Adipocyte (in vitro differentiated cells): Measurements from ENCODE around the gene MYL6.
"Not testable (repeated sequence)": the region's sequence is repeated elsewhere in the genome, so short reads cannot be mapped to it uniquely, and the experiment has no call there.

Experiments
- DNase-seq: peaks from one replicate; pipeline ENCODE4 v3.0.0-alpha.2; 2015; ENCODE audit warnings: low read depth
- H3K27me3 ChIP-seq: replicated peaks from 2 replicates; pipeline ENCODE4 v1.7.0; 2013; ENCODE audit warnings: mild to moderate bottlenecking, low read length, moderate library complexity; ENCODE audit not compliant: control insufficient read depth, insufficient read depth
- H3K36me3 ChIP-seq: 2 replicates; pipeline ENCODE4 v1.7.0; 2013; ENCODE audit warnings: low read length, mild to moderate bottlenecking, moderate library complexity; ENCODE audit not compliant: control insufficient read depth, insufficient read depth, severe bottlenecking
- H3K4me1 ChIP-seq: 2 replicates; pipeline ENCODE4 v1.7.0; 2013; ENCODE audit warnings: mild to moderate bottlenecking, low read length, moderate library complexity; ENCODE audit not compliant: control insufficient read depth, insufficient read depth
- H3K4me3 ChIP-seq: 2 replicates; pipeline ENCODE4 v1.7.0; 2013; ENCODE audit warnings: mild to moderate bottlenecking, low read length, moderate library complexity
- H3K9ac ChIP-seq: 2 replicates; pipeline ENCODE4 v1.7.0; 2013; ENCODE audit warnings: mild to moderate bottlenecking, low read length, moderate library complexity
- H3K9me3 ChIP-seq: 2 replicates; pipeline ENCODE4 v1.7.0; 2013; ENCODE audit warnings: mild to moderate bottlenecking, low read length, moderate library complexity; ENCODE audit not compliant: control insufficient read depth

Gene MYL6

DNA sequence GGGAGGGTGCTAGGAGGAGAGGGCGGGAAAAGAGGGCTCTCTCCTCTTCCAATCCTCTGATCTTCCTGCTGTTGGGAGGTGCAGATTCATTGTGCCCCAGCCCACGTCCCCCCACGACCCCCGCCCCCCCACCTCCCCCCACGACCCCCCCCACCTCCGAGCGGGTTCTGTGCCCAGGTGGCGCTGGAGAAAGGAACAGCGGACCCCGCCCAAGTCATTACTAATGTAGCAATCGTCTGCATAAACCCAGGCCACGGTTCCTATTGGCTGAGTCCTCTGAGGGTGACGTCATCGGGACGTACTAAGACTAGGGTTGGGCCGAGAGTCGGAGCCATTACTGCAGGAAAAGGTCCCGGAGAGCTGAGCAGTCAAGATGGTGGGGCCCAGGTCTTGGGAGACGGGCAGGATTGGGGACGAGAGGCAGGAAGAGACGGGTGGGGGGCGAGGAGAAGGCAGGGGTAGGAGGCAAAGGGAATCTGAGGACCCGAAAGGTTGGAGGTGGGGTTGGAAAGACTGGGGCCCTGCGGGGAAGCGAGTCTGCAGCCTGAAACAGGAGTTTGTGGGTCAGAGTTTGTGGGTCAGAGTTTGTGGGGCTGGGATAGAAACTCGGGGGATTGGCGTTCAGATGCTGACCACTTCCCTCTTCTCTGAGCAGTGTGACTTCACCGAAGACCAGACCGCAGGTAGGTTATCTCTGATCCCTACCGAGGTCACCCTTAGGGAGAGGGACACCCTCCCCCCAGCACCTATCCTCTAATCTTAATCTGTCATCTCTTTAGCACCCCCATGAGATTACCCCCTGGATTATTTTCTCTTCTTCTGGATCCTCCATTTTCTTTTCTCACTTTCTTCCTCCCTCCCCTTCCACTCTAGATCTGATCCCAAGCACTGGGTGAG lies at the start of gene MYL6:
MYL6 (plus strand) TSS at position 331 of the 897 bp plus-strand sequence; CDS start at position 374, 43 bp downstream.
- DNase-seq, result peak; percentile 99
- peak within 1 kb of the TSS; percentile 98 for H3K4me3 ChIP-seq
- peaks cover 40% of the 10 kb centered on the region for H3K36me3 ChIP-seq
- no peaks in the 10 kb centered on the region for H3K9me3 ChIP-seq
- H3K27me3 ChIP-seq, result no peaks in the 10 kb centered on the region
- peaks cover 33% of the 10 kb centered on the region for H3K4me1 ChIP-seq
- H3K9ac ChIP-seq, result peak within 1 kb of the TSS; percentile 100

DNA sequence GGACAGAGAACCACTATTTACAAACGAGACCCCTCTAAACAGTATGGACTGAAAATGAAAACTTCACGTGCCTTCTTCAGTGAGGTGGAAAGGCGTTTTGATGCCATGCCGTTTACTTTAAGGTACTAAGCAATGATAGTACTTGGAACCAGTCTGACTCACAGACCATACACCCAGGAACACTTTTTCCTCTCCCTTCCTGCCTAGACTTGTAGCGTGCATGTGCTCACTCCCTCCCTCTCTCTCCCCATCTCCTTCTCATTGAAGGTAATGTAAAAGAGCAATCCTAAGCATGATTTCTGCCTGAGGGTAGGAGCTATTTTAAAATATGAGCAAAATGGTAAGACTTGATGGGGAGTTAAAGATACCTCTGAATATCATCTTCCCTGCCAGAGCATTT lies 47.6 kb upstream of the MYL6 start:
- DNase-seq, result no peak
- Histone ChIP-seq H3K4me1 (peaks cover 12% of the 10 kb centered on the region), H3K27me3 (no peaks in the 10 kb centered on the region), H3K36me3 (peaks cover 72% of the 10 kb centered on the region), H3K9ac (no peak overlapping the region), H3K9me3 (no peaks in the 10 kb centered on the region), H3K4me3 (no peak overlapping the region)

DNA sequence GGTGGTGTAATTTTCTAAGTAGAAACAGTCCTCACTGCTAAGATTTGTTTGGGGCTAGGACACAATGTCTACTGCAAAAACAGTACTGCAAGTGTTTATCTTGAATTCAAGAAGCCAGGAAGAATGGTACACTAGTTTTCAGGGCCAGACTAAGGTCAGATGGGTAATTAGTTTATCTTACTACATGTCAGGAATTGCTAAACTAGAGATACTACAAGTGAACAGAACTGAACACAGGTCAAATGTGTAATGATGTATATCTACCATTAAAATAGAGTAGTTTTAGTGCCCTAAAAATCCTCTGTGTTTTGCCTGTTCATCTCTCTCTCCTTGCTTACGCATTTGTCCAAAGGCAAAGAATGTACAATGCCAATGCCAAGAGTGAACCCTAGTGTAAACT lies 44.1 kb upstream of the MYL6 start:
- H3K27me3 ChIP-seq, result no peaks in the 10 kb centered on the region
- H3K36me3 ChIP-seq, result peaks cover 51% of the 10 kb centered on the region
- no peak for DNase-seq
- no peaks in the 10 kb centered on the region for H3K9me3 ChIP-seq
- no peak overlapping the region for H3K4me3 ChIP-seq
- H3K4me1 ChIP-seq, result peaks cover 9% of the 10 kb centered on the region
- H3K9ac ChIP-seq, result no peak overlapping the region

DNA sequence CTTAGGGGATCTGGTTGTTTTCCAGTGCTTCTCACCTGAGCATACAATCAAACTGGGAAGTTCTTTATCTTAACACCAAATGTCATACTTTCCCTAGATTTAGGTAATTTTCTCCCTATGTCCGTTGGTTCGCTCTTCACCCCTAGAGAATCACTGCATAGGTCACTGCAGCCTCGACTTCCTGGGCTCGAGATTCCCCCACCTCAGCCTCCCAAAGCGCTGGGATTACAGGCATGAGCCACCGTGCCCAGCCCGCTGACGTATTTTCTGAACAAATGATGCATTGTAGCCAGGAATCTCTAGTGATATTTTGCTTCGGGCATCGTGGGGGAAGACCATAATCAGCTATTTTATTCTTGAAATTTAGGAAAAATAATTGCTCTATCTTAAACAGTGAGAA lies 42.8 kb upstream of the MYL6 start:
- Histone ChIP-seq H3K27me3 (no peaks in the 10 kb centered on the region), H3K9ac (peak overlapping the region; percentile 97), H3K36me3 (peaks cover 41% of the 10 kb centered on the region), H3K4me1 (peaks cover 21% of the 10 kb centered on the region), H3K9me3 (no peaks in the 10 kb centered on the region), H3K4me3 (peak overlapping the region; percentile 94)
- DNase-seq, result peak; percentile 57

DNA sequence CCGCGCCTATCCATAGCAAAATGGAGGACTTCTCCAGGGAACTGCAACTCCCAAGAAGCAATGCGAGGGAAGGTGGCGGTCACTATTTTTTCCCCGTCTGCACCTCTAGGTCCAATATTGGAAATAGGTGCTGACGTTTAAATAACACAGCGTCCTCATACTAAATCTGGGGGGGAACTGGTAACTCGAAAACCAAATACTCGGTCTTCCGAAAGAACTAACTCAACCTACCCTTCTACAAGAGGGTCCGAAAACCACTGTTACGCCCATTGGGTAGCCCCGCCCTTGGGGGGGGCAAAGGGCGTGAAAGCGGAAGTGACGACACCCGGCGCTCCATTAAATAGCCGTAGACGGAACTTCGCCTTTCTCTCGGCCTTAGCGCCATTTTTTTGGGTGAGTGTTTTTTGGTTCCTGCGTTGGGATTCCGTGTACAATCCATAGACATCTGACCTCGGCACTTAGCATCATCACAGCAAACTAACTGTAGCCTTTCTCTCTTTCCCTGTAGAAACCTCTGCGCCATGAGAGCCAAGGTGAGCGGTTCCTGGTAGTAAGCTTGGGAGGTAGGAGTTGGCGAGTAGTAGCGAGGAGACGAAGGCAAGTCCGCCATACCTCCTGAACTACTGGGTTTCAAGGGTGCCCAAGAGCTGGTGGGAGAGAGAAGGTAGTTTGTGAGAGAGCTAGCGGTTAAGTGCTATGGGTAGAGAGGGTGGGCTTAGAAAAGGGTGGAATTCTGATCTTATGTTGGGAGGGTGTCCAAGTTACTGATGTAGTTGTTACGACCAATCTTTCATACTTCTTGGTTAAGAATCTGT lies 41.7 kb upstream of the MYL6 start, which contains the start of gene RPL41:
RPL41 (plus strand) TSS at position 367 of the 815 bp plus-strand sequence.
- Histone ChIP-seq H3K4me3 (peak within 1 kb of the TSS; percentile 94), H3K9ac (peak within 1 kb of the TSS; percentile 97), H3K4me1 (peaks cover 21% of the 10 kb centered on the region), H3K9me3 (no peaks in the 10 kb centered on the region), H3K27me3 (no peaks in the 10 kb centered on the region), H3K36me3 (peaks cover 41% of the 10 kb centered on the region)
- DNase-seq, result peak; percentile 98

DNA sequence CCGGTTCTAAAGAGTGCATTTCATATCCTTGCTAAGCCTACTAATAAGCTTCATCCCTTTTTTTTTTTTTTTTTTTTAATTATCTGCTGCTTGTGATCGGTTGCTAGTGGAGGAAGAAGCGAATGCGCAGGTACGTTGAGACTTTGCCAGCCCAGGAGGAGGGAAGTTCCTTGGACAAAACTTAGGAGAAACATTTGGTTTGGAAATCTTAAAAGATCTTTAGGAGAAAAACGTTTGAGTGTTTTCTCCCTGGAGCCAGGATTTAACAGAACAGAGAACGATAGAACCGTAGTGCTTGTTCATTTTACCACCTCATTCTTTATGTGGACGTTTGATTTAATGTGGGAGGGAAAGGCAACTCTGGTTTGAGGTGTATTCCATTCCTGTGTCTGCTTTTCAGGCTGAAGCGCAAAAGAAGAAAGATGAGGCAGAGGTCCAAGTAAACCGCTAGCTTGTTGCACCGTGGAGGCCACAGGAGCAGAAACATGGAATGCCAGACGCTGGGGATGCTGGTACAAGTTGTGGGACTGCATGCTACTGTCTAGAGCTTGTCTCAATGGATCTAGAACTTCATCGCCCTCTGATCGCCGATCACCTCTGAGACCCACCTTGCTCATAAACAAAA lies 41.0 kb upstream of the MYL6 start:
- Histone ChIP-seq H3K9ac (peak overlapping the region; percentile 97), H3K4me1 (peaks cover 21% of the 10 kb centered on the region), H3K4me3 (peak overlapping the region; percentile 94), H3K36me3 (peaks cover 38% of the 10 kb centered on the region)
- DNase-seq, H3K9me3 ChIP-seq, H3K27me3 ChIP-seq: not testable (repeated sequence)

DNA sequence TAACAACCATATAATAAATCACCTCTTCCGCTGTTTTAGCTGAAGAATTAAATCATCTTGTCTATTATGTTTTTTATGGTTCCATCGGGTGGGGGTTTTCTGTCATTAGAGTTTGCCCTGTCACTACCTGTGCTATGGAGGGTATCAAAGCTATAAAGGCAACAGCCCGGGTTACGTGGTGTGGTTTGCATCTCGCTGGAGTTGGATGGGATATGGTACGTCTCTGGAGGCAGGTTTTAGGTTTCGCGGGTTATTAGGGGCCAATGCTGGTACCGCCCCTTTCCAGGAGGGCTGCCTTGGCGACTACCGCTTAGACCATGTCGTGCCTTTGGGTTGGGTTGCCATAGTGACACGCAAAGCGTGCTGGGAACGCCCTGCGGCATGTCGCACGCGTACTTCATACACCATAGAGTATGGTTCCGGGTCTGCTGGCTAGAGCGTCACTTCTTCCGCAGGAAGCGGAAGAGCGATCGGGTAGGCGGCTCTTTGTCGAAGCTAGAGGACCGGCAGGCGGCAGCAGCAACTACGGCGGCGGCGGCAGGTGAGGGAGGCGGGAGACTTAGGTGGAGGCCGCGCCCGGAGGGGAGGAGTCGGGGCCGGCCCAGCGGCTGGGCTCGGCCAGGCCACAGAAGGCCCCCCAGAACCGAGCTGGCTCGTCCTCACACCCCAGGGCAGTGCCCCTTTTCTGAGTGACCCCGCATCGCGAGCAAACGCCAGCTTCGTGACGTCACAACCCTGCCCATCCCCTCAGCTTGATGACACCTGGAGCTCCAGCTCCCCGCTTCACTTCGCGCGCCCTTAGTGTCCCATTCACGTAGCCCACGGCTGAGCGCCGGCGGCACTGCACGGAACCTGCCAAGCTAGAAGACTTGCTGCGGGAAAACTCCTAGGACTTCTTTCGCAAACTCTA lies 40.1 kb upstream of the MYL6 start, which contains the start of gene ZC3H10:
ZC3H10 (plus strand) TSS at position 489 of the 910 bp plus-strand sequence. CDS start 2,297 bp downstream, outside the sequence.
- DNase-seq, result peak; percentile 99
- Histone ChIP-seq H3K9me3 (no peaks in the 10 kb centered on the region), H3K27me3 (no peaks in the 10 kb centered on the region), H3K4me1 (peaks cover 27% of the 10 kb centered on the region), H3K36me3 (peaks cover 32% of the 10 kb centered on the region), H3K4me3 (peak within 1 kb of the TSS; percentile 94), H3K9ac (peak within 1 kb of the TSS; percentile 97)

DNA sequence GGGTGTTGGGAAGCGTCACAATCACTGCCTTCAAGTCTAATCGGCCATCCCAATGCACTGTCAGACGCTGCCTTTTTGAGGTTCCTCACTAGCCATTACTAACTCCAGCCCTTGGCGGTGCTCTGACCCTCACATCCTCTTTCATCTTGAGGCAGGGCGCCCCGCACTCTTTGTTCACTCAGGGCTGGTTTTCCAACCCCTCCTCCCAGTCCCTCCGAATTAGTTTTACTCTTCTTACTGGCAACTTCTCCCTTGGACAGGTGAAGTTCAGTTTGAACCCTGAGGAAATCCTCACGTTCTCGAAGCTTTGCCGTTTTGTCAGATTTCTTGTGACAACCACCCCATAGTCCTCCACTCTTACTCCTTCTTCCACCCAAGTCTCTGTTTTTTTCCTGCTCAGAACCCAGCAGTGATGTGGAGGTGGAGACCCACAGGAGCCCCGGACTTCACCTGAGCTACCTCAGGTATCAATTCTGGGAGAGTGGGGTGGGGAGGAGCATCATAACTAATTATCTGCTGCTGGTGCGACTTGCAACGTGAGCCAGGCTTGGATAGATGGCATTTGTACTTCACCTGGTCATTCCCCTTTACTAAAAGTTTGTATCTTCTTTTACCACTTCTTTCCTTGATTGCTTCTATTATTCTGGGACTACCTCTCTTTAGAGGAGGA lies 39.3 kb upstream of the MYL6 start:
- Histone ChIP-seq H3K9ac (peak overlapping the region; percentile 97), H3K36me3 (peaks cover 24% of the 10 kb centered on the region), H3K27me3 (no peaks in the 10 kb centered on the region), H3K4me1 (peaks cover 28% of the 10 kb centered on the region), H3K9me3 (no peaks in the 10 kb centered on the region), H3K4me3 (peak overlapping the region; percentile 94)
- no peak for DNase-seq

DNA sequence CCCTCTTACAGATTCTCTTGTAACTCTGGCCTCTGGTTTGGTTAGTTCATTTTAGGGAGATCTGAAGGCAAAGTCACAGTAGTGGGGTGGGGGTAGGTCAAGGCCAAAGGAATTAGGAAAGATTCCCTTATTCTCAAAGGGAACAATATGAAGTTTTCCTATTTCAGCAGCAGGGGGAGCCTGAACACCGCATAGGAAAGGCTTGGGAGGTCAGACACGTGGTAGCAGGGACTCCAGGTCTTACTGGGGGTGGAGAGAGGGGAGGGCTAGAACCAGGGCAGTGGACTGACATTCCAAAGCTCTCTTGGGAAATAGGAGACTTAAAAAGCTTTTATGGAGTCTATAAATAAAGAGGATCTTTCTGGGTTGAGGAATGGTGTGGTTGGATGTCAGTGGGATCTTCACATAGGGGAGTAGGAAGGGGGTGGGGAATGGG lies 38.8 kb upstream of the MYL6 start:
- Histone ChIP-seq H3K9ac (peak overlapping the region; percentile 97), H3K27me3 (no peaks in the 10 kb centered on the region), H3K4me1 (peaks cover 28% of the 10 kb centered on the region), H3K36me3 (peaks cover 23% of the 10 kb centered on the region), H3K9me3 (no peaks in the 10 kb centered on the region), H3K4me3 (peak overlapping the region; percentile 94)
- peak; percentile 95 for DNase-seq
